GOT3 (cell line): ENCODE results near the gene USP21.

Experiments
- DNase-seq: peaks from one replicate; lab custom pipeline; 2025; ENCODE audit warnings: mixed read lengths; lab: John Stamatoyannopoulos, UW

USP21 gene

DNA sequence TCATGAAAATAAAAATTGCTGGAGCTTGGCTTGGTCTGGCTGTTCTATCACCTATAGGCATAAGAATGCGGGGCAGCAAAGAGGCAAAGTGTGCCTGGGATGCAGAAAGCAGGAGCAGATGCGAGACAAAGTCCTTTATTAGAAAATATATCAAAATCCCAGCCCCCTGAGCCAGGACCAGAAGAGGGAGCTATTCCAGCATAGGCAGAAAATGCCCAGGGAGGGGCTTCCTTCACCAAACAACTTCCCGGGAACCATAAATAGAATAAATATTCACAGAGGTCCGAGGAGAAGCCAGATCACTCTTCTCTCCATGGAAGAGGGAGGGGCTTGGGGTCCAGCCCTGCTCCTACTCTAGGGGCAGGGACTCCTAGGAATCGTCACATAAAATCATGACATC, 11.9 kb downstream of the USP21 start:
- no peak for DNase-seq

DNA sequence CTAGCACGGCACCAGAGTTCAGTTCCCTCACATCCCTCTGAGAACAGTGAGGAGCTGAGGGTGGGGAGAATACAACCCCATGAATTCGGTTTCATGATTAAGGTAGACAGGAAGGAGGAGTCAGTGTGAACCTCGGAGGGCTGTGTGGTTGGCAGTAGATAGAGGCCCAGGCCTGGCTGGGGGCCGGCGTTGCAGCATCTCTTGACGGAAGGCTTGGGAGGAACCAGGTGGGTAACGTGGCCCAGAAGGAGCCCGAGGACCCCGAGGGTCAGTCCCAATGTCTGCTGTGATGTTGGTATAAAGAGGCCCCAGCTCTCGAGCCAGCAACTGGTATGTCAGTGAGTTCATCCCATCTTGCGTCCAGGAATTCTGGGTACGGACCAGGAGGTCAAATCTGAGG, 12.4 kb downstream of the USP21 start:
- DNase-seq = no peak

- no peak for DNase-seq
These were observed 13.0 kb downstream of the USP21 start for GRCh38 chr1:161172349-161172748.

DNA sequence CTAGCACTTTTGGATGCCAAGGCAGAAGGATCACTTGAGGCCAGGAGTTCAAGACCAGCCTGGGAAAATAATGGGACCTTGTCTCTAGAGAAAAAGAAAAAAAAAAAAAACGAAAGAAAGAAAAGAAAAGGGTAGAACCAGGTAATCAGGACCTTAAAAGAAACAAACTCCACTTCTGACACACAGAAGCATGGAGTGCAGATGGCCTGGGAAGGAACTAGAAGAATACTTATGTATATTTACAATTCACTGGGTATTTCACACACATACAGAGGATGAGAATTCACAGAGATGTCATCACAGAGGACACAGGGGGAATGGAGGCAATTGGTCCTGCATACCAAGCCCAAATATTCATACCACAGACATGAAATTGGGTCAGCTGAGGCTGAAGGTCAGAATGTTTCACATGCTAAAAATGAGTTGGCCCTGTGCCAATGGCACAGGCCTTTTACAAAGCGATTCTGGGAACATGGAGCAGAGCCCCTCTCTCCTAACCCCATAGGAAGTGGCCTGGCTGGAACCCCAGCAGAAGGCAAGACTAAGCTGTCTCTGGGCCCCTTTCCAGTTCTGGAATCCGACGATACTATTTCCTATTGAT, 13.6 kb downstream of the USP21 start:
- no peak for DNase-seq

GRCh38 chr1:161173711-161174110, 14.4 kb downstream of the USP21 start:
- DNase-seq = no peak

- DNase-seq = no peak
These were observed 15.6 kb downstream of the USP21 start for GRCh38 chr1:161174911-161175310.

DNA sequence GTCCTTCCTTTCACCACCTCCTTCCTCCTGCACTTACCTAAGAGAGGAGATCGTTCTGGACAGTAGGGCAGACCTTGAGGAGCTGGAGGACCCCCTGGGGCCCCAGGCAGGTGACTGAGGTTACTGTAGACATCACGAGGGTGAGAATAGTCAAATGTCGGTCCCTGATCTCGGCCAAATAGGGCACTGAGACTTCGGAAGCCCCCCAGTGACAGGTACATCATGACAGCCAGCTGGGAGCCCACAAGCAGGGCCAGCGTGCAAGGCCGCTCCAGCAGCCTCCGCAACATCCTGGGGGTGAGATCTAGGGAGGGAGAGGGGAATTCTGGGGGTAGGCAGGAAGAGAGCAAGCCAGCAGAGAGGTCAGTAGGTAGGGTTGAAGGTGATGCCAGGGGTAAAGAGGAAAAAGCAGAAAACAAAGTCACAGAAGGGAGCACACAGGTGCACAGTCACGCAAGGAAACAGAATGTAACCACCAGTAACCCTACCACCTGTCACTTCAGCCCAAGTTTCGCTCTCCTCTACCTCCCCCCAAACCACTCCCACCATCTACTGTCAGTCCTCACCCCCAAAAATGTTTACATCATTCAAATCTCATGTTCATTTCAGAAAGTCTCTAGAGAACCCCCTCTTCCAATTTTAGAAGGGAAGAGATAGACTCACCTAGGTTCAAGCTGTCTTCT, 16.6 kb downstream of the USP21 start:
- no peak for DNase-seq

GRCh38 chr1:161176468-161177111, 17.3 kb downstream of the USP21 start:
- DNase-seq = no peak

DNA sequence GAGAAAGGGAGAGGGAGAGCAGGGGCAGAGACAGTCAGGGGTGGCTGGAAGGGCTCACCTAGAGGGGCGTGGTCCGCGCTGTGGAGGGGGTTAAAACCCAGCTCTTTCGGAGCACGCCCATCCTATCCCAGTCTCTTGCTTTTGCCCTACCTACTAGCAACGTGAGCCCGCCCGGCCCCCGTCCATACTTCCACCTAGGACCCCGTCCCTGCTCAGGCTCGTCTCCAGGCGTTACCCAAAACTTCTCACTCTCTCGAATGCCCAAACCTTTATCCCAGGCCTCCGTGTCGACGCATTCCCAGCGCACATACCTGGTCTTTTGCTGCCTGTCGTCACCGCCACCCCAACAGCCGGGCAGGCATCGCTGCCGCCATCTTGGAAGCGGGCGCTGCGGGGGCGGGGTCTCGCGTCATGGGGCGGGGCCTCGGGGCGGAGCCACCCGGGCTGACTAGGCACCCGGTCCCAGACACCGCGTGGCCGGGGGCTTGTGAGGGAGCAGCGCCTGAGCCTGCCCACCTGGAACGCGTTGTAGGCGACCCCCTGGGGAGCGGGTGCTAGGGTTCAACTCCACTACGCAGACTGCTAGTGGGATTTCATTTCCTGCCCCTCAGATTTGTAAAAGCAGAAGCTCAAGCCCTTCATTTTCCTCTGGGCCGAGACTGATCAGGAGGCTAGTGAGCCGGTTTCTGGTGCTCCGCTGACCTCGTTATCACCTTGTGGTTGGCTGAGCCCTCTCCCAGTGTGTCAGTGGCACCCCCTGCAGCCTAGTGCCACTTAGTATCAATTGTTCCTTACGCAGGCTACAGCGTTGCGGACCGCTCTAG, 18.0 kb downstream of the USP21 start, which contains the start of gene B4GALT3:
Gene B4GALT3 (minus strand): TSS at position 396 of the 824 bp plus-strand sequence. CDS start 1,447 bp downstream, outside the sequence.
- DNase-seq = peak; percentile 70

DNA sequence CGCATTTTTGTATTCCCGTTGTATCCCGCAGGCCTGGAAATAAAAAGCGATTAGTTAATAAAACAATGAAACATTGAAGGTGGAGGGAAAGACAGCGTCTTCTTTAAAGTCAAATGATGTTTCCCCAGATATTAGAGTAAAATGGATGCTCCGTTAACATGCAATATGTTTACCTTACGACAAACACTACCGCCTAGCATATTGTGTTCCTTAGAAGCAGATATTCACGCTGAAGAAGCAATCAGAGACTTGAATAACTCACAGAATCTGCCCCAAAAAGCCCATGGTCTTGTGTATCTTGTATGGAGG, 18.6 kb downstream of the USP21 start:
- DNase-seq = no peak

GRCh38 chr1:161179698-161180097, 20.4 kb downstream of the USP21 start:
- DNase-seq = no peak

DNA sequence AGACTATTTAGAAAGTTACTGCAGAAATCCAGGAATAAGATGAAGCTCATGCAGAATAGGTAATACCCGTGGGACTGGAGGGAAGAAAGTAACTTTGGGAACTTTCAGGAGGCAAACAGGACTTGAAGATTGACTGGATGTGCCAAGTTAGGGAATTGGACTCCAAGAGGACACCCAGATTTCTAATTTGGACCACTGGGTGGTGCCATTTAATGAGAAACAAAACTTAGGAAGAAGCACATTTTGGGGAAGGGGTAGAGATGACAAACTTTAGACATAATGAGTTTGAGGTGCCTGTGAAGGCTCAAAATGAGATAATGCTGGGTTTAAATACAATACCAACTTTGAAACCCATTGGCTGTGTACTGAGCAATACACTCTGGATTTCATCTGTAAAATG, 21.3 kb downstream of the USP21 start:
- no peak for DNase-seq

DNA sequence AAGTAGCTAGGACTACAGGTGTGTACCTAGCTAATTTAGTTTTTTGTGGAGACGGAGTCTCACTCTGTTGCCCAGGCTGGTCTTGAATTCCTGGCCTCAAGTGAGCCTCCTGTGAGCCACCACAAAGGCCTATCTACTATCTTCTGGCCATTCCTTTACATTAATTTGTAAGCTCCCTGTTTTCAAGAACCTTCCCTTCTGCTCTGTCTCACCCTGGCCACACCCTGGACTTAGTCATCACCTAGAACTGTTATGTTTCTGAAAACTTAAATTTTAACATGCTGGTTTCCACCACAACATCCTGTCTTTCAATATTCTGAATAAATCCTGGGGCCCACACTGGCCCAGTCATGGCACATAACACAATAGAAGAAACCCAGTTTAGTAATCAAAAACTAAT, 22.9 kb downstream of the USP21 start:
- no peak for DNase-seq

DNA sequence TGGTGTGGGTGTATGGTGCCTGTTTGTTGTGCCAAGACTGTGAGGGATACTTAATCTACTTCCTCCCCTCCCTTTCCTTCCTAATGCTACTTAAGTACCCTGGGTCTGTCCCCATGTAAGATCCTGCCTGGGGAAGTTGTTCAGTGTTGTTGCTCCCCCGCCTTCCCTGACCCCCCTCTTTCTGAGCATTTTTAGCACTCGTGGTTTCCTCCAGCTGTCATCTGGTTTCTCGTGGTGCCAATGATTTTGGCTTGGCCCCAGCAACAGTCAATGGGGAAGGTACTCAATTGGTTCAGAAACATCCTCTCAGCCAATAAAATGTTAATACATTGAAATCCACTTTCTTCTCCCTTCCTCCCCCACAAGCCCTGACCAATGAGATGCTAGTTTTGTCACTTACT, 26.0 kb downstream of the USP21 start:
- DNase-seq = no peak

DNA sequence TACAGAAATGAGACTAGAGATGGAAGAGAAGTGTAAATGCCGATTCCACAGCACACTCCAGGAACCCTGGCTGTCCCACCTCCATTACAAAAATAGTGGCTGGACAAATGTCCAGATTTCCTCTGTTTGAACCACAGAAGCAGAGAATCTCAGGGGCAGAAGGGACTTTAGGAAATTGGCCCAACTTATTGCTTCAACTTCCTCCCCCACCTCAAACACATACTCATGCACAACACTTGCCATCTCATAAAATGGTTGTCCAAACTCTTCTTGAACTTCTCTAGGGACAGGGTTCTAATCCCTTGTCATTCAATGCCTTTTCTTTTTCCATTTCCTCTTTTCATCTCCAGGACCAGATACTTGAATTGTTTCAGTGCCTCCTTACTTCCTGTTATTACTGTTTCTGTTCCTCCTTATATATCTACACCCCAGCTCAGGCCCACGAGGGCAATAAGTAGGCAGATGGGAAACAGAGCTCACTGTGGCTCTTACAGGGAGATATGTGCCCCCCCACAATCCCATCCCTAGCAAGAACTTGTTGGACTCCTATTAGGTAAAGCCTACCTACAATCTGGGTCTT, 26.5 kb downstream of the USP21 start:
- DNase-seq = no peak

DNA sequence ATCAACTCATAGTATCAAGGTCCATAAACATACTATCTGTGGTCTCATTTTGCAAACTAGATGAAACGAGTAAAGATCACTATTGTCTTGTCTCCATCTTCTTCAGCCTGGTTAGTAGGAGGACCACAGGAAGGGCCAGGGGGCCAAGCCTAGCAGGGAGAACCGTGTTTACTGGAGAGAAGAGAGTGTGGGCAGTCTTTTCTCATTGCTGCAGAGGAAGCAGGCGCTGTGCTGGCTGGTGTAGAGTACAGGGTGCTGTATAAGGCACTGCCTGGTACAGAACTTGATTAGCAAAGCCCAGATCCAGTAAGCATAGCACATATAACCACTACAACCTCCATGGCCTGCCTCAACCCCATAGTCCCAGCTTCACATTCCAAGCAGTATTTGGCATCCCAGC, 28.0 kb downstream of the USP21 start:
- no peak for DNase-seq

GRCh38 chr1:161188381-161188780, 29.1 kb downstream of the USP21 start:
- no peak for DNase-seq

DNA sequence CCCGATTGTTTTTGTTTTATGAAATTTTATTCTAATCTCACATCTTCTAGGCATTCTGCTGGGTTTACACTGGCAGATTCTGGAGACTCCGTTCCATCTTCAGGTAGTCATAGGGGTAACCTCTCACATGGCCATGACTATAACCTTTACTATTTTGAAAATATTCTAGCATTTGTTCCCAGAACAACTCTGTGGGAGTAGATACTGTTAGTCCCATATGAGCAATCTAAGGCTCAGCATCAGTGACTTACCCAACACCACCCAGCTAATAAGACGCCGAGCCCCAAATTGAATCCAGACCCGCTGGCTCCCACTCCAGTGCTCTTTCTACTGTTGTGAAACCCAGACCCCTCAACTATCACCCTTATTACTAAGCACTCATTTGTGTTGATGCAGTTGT, 29.7 kb downstream of the USP21 start:
- no peak for DNase-seq

GRCh38 chr1:161190962-161191521, 31.7 kb downstream of the USP21 start:
- DNase-seq = no peak

DNA sequence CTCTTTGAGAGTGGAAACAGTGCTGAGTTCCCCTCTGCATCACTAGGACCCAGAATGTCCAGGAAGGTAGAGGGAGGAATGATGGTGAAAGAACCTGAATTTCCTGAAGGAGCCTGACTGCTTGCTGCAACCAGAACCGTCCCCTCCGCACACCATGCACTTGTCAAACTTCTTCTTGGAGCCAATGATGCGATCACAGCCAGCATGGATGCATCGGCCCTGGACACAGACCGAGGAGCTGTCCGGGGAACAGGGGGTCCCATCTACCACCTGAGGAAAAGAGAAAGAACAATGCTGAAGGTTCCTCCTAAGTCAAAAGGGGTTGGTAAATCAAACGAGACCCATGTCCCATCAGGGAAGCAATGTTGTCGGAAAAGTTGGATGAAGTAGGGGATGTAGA, 32.7 kb downstream of the USP21 start:
- no peak for DNase-seq

- DNase-seq = no peak
These were observed 33.5 kb downstream of the USP21 start for GRCh38 chr1:161192476-161193465.
